Stromal cell of bone marrow (primary cell): ENCODE measurements around the gene CNKSR2.
A peak's percentile ranks its signal among the peaks of the same experiment; 100 is the strongest.

Experiments used
- DNase-seq: peaks from one replicate; pipeline ENCODE4 v3.0.0-alpha.2; 2012; ENCODE audit warnings: low read depth

CNKSR2 gene

GRCh38 chrX:21675931-21676330, 301.7 kb downstream of the CNKSR2 start:
- no peak for DNase-seq

- DNase-seq = no peak
These were observed 303.9 kb downstream of the CNKSR2 start for GRCh38 chrX:21678048-21678612.

- peak; percentile 40 for DNase-seq
These were observed 309.7 kb downstream of the CNKSR2 start for GRCh38 chrX:21683941-21684340.

GRCh38 chrX:21691512-21692018, 317.3 kb downstream of the CNKSR2 start:
- DNase-seq = no peak

GRCh38 chrX:21698272-21698671, 324.1 kb downstream of the CNKSR2 start:
- no peak for DNase-seq

GRCh38 chrX:21699136-21699535, 324.9 kb downstream of the CNKSR2 start:
- no peak for DNase-seq

GRCh38 chrX:21700275-21700674, 326.1 kb downstream of the CNKSR2 start:
- DNase-seq = no peak

GRCh38 chrX:21700967-21701366, 326.7 kb downstream of the CNKSR2 start:
- DNase-seq = no peak

- no peak for DNase-seq
These were observed 328.5 kb downstream of the CNKSR2 start for GRCh38 chrX:21702725-21703124.
